Karpas-422 (cell line): ENCODE data around the gene PLOD2. TPM values are rescaled to one million over a fixed set of nuclear protein-coding genes. Genes with fewer than 3 reads are reported as not detected.

Experiments used
- DNase-seq: peaks from one replicate; pipeline ENCODE4 v3.0.0-alpha.2; 2015
- H2AFZ ChIP-seq: fragments of 200-600 bp; sonication (generic); 2 replicates; pipeline ENCODE4 v1.6.1; 2014; ENCODE audit warnings: antibody characterized with exemption, low read length, mixed read lengths
- H3K27ac ChIP-seq: fragments of 200-600 bp; sonication (generic); 2 replicates; pipeline ENCODE4 v1.5.1; 2014; ENCODE audit warnings: mild to moderate bottlenecking, low read length, moderate library complexity
- H3K27me3 ChIP-seq: fragments of 200-600 bp; sonication (generic); 2 replicates; pipeline ENCODE4 v1.6.1; 2014; ENCODE audit warnings: low read length, mixed read lengths
- H3K36me3 ChIP-seq: fragments of 200-600 bp; sonication (generic); 2 replicates; pipeline ENCODE4 v1.6.1; 2014; ENCODE audit warnings: low read length, mixed read lengths; ENCODE audit not compliant: insufficient read depth
- H3K4me1 ChIP-seq: fragments of 200-600 bp; sonication (generic); 2 replicates; pipeline ENCODE4 v1.6.1; 2014; ENCODE audit warnings: mild to moderate bottlenecking, low read length, mixed read lengths
- H3K4me2 ChIP-seq: fragments of 200-600 bp; sonication (generic); 2 replicates; pipeline ENCODE4 v1.6.1; 2014; ENCODE audit warnings: low read length, low read depth, mild to moderate bottlenecking; ENCODE audit not compliant: poor library complexity, severe bottlenecking
- H3K4me3 ChIP-seq: fragments of 200-600 bp; sonication (generic); 2 replicates; pipeline ENCODE4 v1.5.1; 2014; ENCODE audit warnings: mild to moderate bottlenecking, antibody characterized with exemption, low read length, mixed read lengths
- H3K79me2 ChIP-seq: fragments of 200-600 bp; sonication (generic); 2 replicates; pipeline ENCODE4 v1.6.1; 2014; ENCODE audit warnings: mild to moderate bottlenecking, low read length, mixed read lengths
- H3K9ac ChIP-seq: fragments of 200-600 bp; sonication (generic); 2 replicates; pipeline ENCODE4 v1.6.0; 2014; ENCODE audit warnings: low read length
- H3K9me2 ChIP-seq: fragments of 200-600 bp; sonication (generic), shearing (Covaris generic); replicated peaks from 2 replicates; pipeline ENCODE4 v1.6.0; 2014; ENCODE audit warnings: mild to moderate bottlenecking, low read length, moderate library complexity; ENCODE audit not compliant: insufficient read depth
- H3K9me3 ChIP-seq: fragments of 300-700, 200-600 bp; sonication (generic); 2 replicates; pipeline ENCODE4 v1.6.1; 2014; ENCODE audit warnings: low read length, mixed read lengths
- H4K20me1 ChIP-seq: fragments of 200-600 bp; sonication (generic); 2 replicates; pipeline ENCODE4 v1.6.1; 2014; ENCODE audit warnings: mild to moderate bottlenecking, antibody characterized with exemption, low read length, low read depth; ENCODE audit not compliant: insufficient read depth
- total RNA-seq: library from RNA; depleted of rRNA; stranded (reverse); fragments of >200 nt; shearing (Covaris generic); gene quantifications from 2 replicates; pipeline ENCODE4 v1.2.3, GENCODE V29; 2014; ENCODE audit warnings: low replicate concordance

PLOD2 gene
- total RNA-seq, 1 experiment from 2014 or later = not detected

DNA sequence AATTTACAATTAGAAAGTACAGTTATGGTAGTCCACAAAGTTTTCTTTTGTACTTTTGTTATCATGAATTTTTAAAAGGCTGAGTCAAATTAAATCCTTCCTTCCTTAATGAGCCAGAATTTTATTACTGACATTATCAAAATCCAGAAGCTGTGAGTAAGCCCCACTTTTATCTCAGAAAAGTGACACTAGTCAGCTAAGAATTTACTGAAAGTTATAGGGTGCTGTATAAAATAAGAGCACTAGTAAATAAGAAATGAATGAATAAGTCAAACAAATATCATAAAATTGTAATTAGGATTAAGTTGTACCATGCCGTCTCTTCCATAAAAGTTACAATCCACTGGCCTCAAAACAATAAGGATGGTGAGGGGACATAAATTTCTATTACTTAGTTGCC lies 15.3 kb downstream of the PLOD2 start:
- H3K9ac ChIP-seq = no peak overlapping the region
- H3K4me2 ChIP-seq = no peak overlapping the region
- no peak overlapping the region for H2AFZ ChIP-seq
- H4K20me1 ChIP-seq = no peaks in the 10 kb centered on the region
- H3K4me3 ChIP-seq = no peak overlapping the region
- H3K27me3 ChIP-seq = no peaks in the 10 kb centered on the region
- no peaks in the 10 kb centered on the region for H3K36me3 ChIP-seq
- H3K27ac ChIP-seq = no peak overlapping the region
- no peaks in the 10 kb centered on the region for H3K9me3 ChIP-seq
- DNase-seq = no peak
- H3K9me2 ChIP-seq = no peaks in the 10 kb centered on the region
- no peaks in the 10 kb centered on the region for H3K79me2 ChIP-seq
- H3K4me1 ChIP-seq = no peaks in the 10 kb centered on the region

DNA sequence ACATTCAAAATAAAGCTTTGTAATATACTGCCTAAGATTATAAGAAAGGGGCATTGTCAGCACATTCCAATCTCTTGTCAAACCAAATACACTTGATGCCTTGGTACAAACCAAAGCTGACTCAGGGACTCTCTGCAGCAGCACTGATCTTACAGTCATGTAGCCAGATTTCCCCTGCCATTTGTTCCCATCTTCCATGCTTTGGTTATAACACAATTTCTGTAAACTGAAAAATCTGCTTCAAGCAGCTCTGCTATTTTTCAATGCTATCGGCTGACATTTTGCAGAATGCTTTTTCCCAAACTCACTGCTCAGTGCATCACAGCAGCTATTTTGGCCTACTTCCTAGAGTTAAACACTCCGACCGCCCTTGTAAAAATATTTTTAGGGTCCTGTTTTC lies 18.2 kb downstream of the PLOD2 start:
- Histone ChIP-seq H3K4me3 (no peak overlapping the region), H3K4me2 (no peak overlapping the region), H3K36me3 (no peaks in the 10 kb centered on the region), H3K27ac (no peak overlapping the region), H3K27me3 (no peaks in the 10 kb centered on the region), H3K79me2 (no peaks in the 10 kb centered on the region), H3K4me1 (no peaks in the 10 kb centered on the region), H4K20me1 (no peaks in the 10 kb centered on the region), H2AFZ (no peak overlapping the region), H3K9ac (no peak overlapping the region), H3K9me3 (no peaks in the 10 kb centered on the region), H3K9me2 (no peaks in the 10 kb centered on the region)
- DNase-seq = no peak

DNA sequence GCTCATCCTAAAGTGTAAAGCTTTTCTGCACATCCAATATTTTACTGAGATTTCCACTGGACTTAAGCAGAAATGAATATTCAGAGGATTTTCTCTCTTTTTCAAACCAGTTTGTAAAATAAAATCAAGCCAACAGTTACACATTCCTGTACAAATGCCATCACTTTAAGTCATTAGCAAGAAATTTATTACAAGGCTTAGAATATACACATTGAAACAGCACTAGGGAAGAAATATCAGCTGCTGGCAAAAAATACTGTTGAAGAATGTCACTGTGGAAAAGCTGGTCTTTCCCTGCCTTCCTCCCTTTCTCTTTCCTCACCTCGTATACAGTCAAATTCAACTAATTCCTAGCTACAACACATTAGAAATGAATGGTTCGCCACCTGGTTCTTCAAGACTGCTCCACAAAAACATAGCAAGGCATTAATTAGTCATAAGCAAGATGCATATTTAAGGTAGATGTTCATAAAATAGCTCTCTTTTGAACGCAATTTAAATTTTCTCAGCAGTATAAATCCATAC lies 21.3 kb downstream of the PLOD2 start:
- Histone ChIP-seq H3K4me3 (no peak overlapping the region), H3K79me2 (no peaks in the 10 kb centered on the region), H3K4me1 (no peaks in the 10 kb centered on the region), H4K20me1 (no peaks in the 10 kb centered on the region), H3K9me2 (no peaks in the 10 kb centered on the region; the same call in 1 of the 2 replicates), H3K4me2 (no peak overlapping the region), H3K27me3 (no peaks in the 10 kb centered on the region), H3K9ac (no peak overlapping the region), H3K27ac (no peak overlapping the region), H2AFZ (no peak overlapping the region), H3K36me3 (no peaks in the 10 kb centered on the region), H3K9me3 (no peaks in the 10 kb centered on the region)
- DNase-seq = no peak

DNA sequence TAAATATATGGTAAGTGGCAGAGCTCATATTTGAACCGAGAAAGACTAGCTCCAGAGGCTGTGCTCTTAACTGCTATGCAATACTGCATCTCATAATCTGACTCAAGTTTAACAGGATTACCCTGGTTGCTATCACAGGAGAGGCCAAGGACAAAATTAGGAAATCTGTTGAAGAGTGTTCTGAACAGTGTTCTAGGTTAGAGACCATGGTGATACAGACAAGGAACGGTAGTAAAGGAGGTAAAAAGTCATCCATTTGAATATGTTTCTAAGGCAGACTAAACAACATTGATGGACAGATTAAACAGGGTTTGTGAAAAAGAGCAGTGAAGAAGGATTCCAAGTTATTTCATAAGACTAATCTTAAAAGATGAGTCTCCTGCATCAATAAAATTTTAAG lies 22.1 kb downstream of the PLOD2 start:
- Histone ChIP-seq H3K4me3 (no peak overlapping the region), H3K4me1 (no peaks in the 10 kb centered on the region), H3K27me3 (no peaks in the 10 kb centered on the region), H3K27ac (no peak overlapping the region), H3K36me3 (no peaks in the 10 kb centered on the region), H3K79me2 (no peaks in the 10 kb centered on the region), H3K4me2 (no peak overlapping the region), H4K20me1 (no peaks in the 10 kb centered on the region), H3K9ac (no peak overlapping the region), H3K9me3 (no peaks in the 10 kb centered on the region), H3K9me2 (no peaks in the 10 kb centered on the region; the same call in 1 of the 2 replicates), H2AFZ (no peak overlapping the region)
- no peak for DNase-seq

DNA sequence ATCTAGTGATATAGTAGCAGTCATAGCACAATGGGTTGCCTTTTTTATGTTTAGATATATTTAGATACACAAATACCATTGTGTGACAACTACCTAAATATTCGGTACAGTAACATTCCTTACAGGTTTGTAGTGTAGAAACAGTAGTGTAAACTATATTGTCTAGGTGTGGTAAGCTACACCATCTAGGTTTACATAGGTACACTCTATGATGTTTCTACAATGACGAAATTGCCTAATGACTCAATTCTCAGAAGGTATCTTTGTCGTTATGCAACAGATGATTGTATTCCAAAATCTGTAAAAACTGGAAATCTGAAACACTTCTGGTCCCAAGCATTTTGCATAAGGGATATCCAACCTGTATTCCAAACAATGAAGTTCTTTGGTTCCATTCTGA lies 24.3 kb downstream of the PLOD2 start:
- Histone ChIP-seq H2AFZ (no peak overlapping the region), H3K79me2 (no peaks in the 10 kb centered on the region), H3K4me3 (no peak overlapping the region), H3K36me3 (no peaks in the 10 kb centered on the region), H3K9me3 (no peaks in the 10 kb centered on the region), H3K27ac (no peak overlapping the region), H3K27me3 (no peaks in the 10 kb centered on the region), H4K20me1 (no peaks in the 10 kb centered on the region), H3K9ac (no peak overlapping the region), H3K4me2 (no peak overlapping the region), H3K9me2 (no peaks in the 10 kb centered on the region; the same call in 1 of the 2 replicates), H3K4me1 (no peaks in the 10 kb centered on the region)
- DNase-seq = no peak

DNA sequence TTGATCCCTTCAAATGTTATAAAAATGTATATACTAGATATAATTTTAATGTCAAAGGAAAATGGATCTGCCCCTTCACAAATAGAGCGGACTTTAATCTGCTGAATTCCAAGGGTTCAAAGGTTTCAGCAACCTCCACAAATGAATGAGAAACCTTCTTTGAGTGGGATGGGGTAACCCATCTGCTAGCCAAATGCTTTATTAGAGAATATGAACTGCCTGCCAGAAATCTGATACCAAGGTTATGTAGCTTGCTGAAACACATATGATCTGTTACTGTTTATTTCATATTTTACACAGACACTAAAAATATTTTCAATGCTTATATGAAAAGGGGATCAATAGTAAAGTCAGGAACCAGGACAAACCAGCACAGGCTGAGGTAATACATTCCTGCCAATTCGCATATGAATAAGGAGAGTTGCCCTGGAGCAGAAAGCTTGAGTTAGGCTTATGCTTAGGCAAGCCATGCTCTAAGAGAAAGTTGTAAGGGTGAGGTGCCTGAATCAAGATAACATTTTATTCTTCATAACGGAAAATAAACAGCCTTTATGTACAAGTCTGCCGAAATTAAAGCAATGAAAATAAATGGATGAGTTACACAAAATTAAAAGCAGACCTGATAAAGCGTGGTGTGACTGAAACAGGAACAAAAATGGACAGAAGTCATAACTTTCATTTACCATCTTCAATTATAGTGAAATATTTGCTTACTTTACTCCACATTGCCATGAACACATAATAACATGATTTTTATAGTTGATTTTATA lies 26.5 kb downstream of the PLOD2 start:
- Histone ChIP-seq H3K4me3 (no peak overlapping the region), H3K9me2 (no peaks in the 10 kb centered on the region; the same call in 1 of the 2 replicates), H3K36me3 (no peaks in the 10 kb centered on the region), H3K27me3 (no peaks in the 10 kb centered on the region), H3K9me3 (no peaks in the 10 kb centered on the region), H4K20me1 (no peaks in the 10 kb centered on the region), H3K27ac (no peak overlapping the region), H3K4me2 (no peak overlapping the region), H3K9ac (no peak overlapping the region), H3K4me1 (no peaks in the 10 kb centered on the region), H3K79me2 (no peaks in the 10 kb centered on the region), H2AFZ (no peak overlapping the region)
- peak; percentile 17 for DNase-seq

DNA sequence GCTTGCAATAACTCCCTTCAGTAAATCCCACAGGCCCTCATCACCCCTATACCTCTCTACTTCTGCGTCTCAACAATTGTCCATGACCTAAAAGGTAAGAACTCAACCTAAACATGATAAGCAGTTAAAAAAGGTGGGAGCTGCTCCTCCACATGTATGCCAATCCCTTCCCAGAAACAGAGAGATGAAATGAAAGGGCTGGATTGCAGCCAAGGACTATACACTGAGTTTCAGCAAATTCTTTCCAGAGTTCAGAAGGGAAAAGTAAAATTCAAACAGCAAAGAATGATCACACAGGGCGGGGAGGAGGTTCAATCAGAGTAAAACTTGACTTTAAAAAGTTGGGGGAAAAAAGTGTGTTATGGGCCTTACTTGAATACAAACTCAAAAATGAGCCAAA lies 27.5 kb downstream of the PLOD2 start:
- no peak for DNase-seq
- no peaks in the 10 kb centered on the region for H3K4me1 ChIP-seq
- no peaks in the 10 kb centered on the region for H3K27me3 ChIP-seq
- H3K4me2 ChIP-seq = no peak overlapping the region
- H3K36me3 ChIP-seq = no peaks in the 10 kb centered on the region
- H3K9ac ChIP-seq = no peak overlapping the region
- no peak overlapping the region for H2AFZ ChIP-seq
- no peaks in the 10 kb centered on the region; the same call in 1 of the 2 replicates for H3K9me2 ChIP-seq
- H3K4me3 ChIP-seq = no peak overlapping the region
- H3K27ac ChIP-seq = no peak overlapping the region
- no peaks in the 10 kb centered on the region for H3K9me3 ChIP-seq
- H4K20me1 ChIP-seq = no peaks in the 10 kb centered on the region
- H3K79me2 ChIP-seq = no peaks in the 10 kb centered on the region

DNA sequence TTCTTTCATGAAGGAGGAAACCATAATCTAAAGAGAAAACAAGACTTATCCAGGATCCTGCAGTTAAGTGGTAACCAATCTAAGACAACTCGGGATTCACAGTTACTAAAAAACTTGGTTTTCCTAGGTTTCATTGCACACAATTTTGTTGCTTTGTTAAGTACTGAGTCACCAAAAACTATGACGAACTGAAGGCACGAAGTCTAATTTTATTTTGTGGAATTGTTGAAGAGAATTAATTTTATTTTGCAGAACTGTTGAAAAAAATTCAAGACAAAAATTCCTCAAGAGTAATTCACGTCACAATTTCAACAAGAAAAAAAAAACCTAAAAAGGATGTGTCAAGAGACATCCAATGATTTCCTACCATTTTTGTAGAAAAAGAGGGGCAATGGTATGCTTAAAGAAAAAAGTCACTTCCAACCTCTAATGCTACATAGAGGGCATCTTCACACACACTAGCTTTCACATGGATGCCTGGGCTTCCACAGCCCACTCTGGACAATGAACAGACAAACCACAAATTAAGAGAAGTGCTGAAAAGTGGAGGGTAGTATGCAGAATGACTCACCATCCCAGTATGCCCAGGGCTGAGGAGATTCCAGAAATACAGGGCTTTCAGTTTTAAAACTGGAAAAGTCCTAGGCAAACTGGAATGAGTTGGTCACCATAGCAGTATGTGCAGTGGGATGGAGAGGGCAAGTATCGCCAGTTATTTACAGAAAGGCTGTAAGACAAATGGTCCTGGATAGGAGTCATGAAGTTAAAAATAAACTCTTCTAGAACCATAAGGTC lies 29.2 kb downstream of the PLOD2 start:
- Histone ChIP-seq H3K9ac (no peak overlapping the region), H3K4me1 (no peaks in the 10 kb centered on the region), H3K27me3 (no peaks in the 10 kb centered on the region), H3K9me2 (no peaks in the 10 kb centered on the region; the same call in 1 of the 2 replicates), H2AFZ (no peak overlapping the region), H3K27ac (no peak overlapping the region), H3K4me3 (no peak overlapping the region), H3K36me3 (no peaks in the 10 kb centered on the region), H3K4me2 (no peak overlapping the region), H3K79me2 (no peaks in the 10 kb centered on the region), H3K9me3 (no peaks in the 10 kb centered on the region), H4K20me1 (no peaks in the 10 kb centered on the region)
- peak; percentile 34 for DNase-seq
